ENCODE measurements around the gene TCEANC2.
A peak's percentile ranks its signal among the peaks of the same experiment; 100 is the strongest.

TCEANC2 gene

GRCh38 chr1:54115520-54115919 is 62.1 kb downstream of the TCEANC2 start:
- DNase-seq = no peak

GRCh38 chr1:54117815-54118563 is 64.6 kb downstream of the TCEANC2 start:
- DNase-seq = no peak

GRCh38 chr1:54118704-54119103 is 65.3 kb downstream of the TCEANC2 start:
- peak; percentile 90 for DNase-seq

GRCh38 chr1:54120018-54120697 is 66.8 kb downstream of the TCEANC2 start:
- no peak for DNase-seq

- no peak for DNase-seq
These were observed 67.5 kb downstream of the TCEANC2 start for GRCh38 chr1:54120698-54121481.

- peak; percentile 88 for DNase-seq
These were observed 68.2 kb downstream of the TCEANC2 start for GRCh38 chr1:54121482-54122134.

GRCh38 chr1:54122135-54122751 is 68.8 kb downstream of the TCEANC2 start:
- DNase-seq = no peak

GRCh38 chr1:54122992-54123391 is 69.6 kb downstream of the TCEANC2 start:
- DNase-seq = no peak

GRCh38 chr1:54124472-54124871 is 71.1 kb downstream of the TCEANC2 start:
- DNase-seq = no peak

- no peak for DNase-seq
These were observed 71.5 kb downstream of the TCEANC2 start for GRCh38 chr1:54124906-54125305.

- peak; percentile 25 for DNase-seq
These were observed 72.1 kb downstream of the TCEANC2 start for GRCh38 chr1:54125386-54126070.

GRCh38 chr1:54126271-54126815 is 72.9 kb downstream of the TCEANC2 start:
- DNase-seq = no peak

GRCh38 chr1:54127594-54128300 is 74.3 kb downstream of the TCEANC2 start:
- no peak for DNase-seq

- no peak for DNase-seq
These were observed 76.5 kb downstream of the TCEANC2 start for GRCh38 chr1:54129858-54130257.

- no peak for DNase-seq
These were observed 78.0 kb downstream of the TCEANC2 start for GRCh38 chr1:54131419-54131818.

- peak; percentile 48 for DNase-seq
These were observed 79.1 kb downstream of the TCEANC2 start for GRCh38 chr1:54132495-54132894.

GRCh38 chr1:54134295-54134694 is 80.9 kb downstream of the TCEANC2 start:
- no peak for DNase-seq

GRCh38 chr1:54135436-54136120 is 82.2 kb downstream of the TCEANC2 start:
- peak; percentile 87 for DNase-seq

- no peak for DNase-seq
These were observed 83.0 kb downstream of the TCEANC2 start for GRCh38 chr1:54136269-54136896.
